K562 (cell line): ENCODE data around the gene GLT8D2. TPM values are rescaled to one million over a fixed set of nuclear protein-coding genes. Genes with fewer than 3 reads are reported as not detected.

ENCODE experiments used
- DMBX1 ChIP-seq: fragments of 250-450 bp; sonication (Bioruptor Pico); IDR thresholded peaks from 2 replicates; pipeline ENCODE4 v1.8.0; 2022; ENCODE audit warnings: inconsistent platforms, mild to moderate bottlenecking, moderate library complexity, borderline replicate concordance
- ELF2 ChIP-seq: fragments of 250-450 bp; sonication (Bioruptor Pico); IDR thresholded peaks from 2 replicates; pipeline ENCODE4 v1.5.0; 2021; ENCODE audit warnings: mild to moderate bottlenecking
- HDAC3 ChIP-seq: fragments of 450-650 bp; IDR thresholded peaks from 2 replicates; pipeline ENCODE4 v1.6.1; 2018; ENCODE audit warnings: borderline replicate concordance, mild to moderate bottlenecking, moderate library complexity; ENCODE audit not compliant: partially characterized antibody
- HDAC8 ChIP-seq: fragments of 450-650 bp; IDR thresholded peaks from 2 replicates; pipeline ENCODE4 v1.6.1; 2016; ENCODE audit warnings: mild to moderate bottlenecking, missing genetic modification characterization, moderate library complexity, missing compliant biosample characterization
- OTX1 ChIP-seq: fragments of 450-650 bp; formaldehyde crosslinking; IDR thresholded peaks from 2 replicates; pipeline ENCODE4 v1.4.0; 2022; ENCODE audit warnings: mild to moderate bottlenecking
- RB1 ChIP-seq: fragments of 450-650 bp; IDR thresholded peaks from 2 replicates; pipeline ENCODE4 v1.6.1; 2017; ENCODE audit warnings: low read depth, mild to moderate bottlenecking
- RBM17 ChIP-seq: fragments of 200-400 bp; formaldehyde crosslinking; IDR thresholded peaks from 2 replicates; pipeline ENCODE4 v1.6.1; 2017; ENCODE audit warnings: low read depth, mild to moderate bottlenecking, low read length, borderline replicate concordance
- SRSF9 ChIP-seq: fragments of 200-400 bp; formaldehyde crosslinking; IDR thresholded peaks from 2 replicates; pipeline ENCODE4 v1.6.1; 2017; ENCODE audit warnings: low read depth, low read length, borderline replicate concordance
- ZNF609 ChIP-seq: sonication (generic); formaldehyde crosslinking; IDR thresholded peaks from 2 replicates; pipeline ENCODE4 v1.8.1; 2023; ENCODE audit warnings: missing genetic modification reagents, mild to moderate bottlenecking, borderline replicate concordance
- polyA plus RNA-seq, 8 experiments: library from polyadenylated mRNA; depleted of rRNA in 4 of 8; stranded (reverse) in 5 of 8; unstranded in 3 of 8; fragments of >200 nt; fragmentation: Nextera tagmentation in 2 of 8; fragmentation: Illumina TruSeq in 1 of 8; extraction: Ambion mirVana in 2 of 8; extraction: Trizol in 1 of 8; gene quantifications; 2 replicates each; pipeline versions ENCODE4 v1.2.1 to v1.2.3, GENCODE V29; 2011 to 2014; ENCODE audit warnings: inconsistent platforms in 1 of 8, missing spikeins in 1 of 8
- total RNA-seq, 7 experiments: library from RNA; depleted of rRNA in 6 of 7; stranded (reverse); fragments of >200 nt in 6 of 7; fragmentation: Illumina TruSeq in 2 of 7; extraction: Trizol in 2 of 7; gene quantifications; 2 replicates each; pipeline versions ENCODE4 v1.2.1 to v1.2.3, GENCODE V29; 2011 to 2021; ENCODE audit warnings: low replicate concordance in 1 of 7
- TF ChIP-seq, protein P1 (sequence below): fragments of 450-650 bp; IDR thresholded peaks from 2 replicates; pipeline ENCODE4 v1.6.1; 2016; ENCODE audit warnings: low read depth
- TF ChIP-seq, protein P2 (sequence below), 3 experiments: fragments of 200-800 bp in 1 of 3; sonication (Bioruptor generic) in 1 of 3; sonication (generic) in 1 of 3; formaldehyde crosslinking in 1 of 3; IDR thresholded peaks; 2 replicates each; pipeline versions ENCODE4 v1.6.1 to v1.8.0; 2016 to 2022; ENCODE audit warnings: mild to moderate bottlenecking in 2 of 3, missing compliant biosample characterization in 2 of 3, missing genetic modification characterization in 2 of 3, missing genetic modification reagents in 1 of 3

Gene GLT8D2
- total and polyA plus RNA-seq, 9 of the 15 experiments (the other 6 are each of a cell fraction or from before 2014, with no cell fraction given): 0.18 to 0.27 (median 0.18) TPM; not detected in 6

GRCh38 chr12:103965590-103966504 lies 84.1 kb downstream of the GLT8D2 start, which contains the start of gene TDG (continued):
- TF ChIP-seq, protein P1, sequence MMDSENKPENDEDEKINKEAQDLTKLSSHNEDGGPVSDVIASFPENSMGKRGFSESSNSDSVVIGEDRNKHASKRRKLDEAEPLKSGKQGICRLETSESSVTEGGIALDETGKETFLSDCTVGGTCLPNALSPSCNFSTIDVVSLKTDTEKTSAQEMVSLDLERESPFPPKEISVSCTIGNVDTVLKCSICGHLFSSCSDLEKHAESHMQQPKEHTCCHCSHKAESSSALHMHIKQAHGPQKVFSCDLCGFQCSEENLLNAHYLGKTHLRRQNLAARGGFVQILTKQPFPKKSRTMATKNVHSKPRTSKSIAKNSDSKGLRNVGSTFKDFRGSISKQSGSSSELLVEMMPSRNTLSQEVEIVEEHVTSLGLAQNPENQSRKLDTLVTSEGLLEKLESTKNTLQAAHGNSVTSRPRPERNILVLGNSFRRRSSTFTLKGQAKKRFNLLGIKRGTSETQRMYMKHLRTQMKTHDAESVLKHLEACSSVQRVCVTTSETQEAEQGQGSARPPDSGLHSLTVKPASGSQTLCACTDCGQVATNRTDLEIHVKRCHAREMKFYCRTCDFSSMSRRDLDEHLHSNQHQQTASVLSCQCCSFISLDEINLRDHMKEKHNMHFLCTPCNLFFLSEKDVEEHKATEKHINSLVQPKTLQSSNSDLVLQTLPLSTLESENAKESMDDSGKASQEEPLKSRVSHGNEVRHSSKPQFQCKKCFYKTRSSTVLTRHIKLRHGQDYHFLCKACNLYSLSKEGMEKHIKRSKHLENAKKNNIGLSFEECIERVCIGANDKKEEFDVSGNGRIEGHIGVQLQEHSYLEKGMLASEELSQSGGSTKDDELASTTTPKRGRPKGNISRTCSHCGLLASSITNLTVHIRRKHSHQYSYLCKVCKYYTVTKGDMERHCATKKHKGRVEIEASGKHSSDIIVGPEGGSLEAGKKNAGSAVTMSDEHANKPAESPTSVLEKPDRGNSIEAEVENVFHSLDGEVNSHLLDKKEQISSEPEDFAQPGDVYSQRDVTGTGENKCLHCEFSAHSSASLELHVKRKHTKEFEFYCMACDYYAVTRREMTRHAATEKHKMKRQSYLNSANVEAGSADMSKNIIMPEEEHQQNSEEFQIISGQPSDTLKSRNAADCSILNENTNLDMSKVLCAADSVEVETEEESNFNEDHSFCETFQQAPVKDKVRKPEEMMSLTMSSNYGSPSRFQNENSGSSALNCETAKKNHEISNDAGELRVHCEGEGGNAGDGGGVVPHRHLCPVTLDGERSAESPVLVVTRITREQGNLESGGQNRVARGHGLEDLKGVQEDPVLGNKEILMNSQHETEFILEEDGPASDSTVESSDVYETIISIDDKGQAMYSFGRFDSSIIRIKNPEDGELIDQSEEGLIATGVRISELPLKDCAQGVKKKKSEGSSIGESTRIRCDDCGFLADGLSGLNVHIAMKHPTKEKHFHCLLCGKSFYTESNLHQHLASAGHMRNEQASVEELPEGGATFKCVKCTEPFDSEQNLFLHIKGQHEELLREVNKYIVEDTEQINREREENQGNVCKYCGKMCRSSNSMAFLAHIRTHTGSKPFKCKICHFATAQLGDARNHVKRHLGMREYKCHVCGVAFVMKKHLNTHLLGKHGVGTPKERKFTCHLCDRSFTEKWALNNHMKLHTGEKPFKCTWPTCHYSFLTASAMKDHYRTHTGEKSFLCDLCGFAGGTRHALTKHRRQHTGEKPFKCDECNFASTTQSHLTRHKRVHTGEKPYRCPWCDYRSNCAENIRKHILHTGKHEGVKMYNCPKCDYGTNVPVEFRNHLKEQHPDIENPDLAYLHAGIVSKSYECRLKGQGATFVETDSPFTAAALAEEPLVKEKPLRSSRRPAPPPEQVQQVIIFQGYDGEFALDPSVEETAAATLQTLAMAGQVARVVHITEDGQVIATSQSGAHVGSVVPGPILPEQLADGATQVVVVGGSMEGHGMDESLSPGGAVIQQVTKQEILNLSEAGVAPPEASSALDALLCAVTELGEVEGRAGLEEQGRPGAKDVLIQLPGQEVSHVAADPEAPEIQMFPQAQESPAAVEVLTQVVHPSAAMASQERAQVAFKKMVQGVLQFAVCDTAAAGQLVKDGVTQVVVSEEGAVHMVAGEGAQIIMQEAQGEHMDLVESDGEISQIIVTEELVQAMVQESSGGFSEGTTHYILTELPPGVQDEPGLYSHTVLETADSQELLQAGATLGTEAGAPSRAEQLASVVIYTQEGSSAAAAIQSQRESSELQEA: no peak
- no peak for TF ChIP-seq RBM17
- no peak for TF ChIP-seq HDAC3
- TF ChIP-seq, protein P2, sequence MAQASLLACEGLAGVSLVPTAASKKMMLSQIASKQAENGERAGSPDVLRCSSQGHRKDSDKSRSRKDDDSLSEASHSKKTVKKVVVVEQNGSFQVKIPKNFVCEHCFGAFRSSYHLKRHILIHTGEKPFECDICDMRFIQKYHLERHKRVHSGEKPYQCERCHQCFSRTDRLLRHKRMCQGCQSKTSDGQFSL (CRISPR knock-in tag; IDR thresholded peaks at IDR 0.05): no peak
- TF ChIP-seq, protein P2 (tag; IDR thresholded peaks at IDR 0.05): no peak
- TF ChIP-seq ZNF609 (CRISPR knock-in tag): peak; percentile 40; the same call in 1 of the 2 replicates
- peak; percentile 83 for TF ChIP-seq ELF2 (CRISPR knock-in tag)
- TF ChIP-seq SRSF9: no peak
- TF ChIP-seq HDAC8 (tag): 0 out of 2 replicates have a peak, but pooled peaks have one; percentile 8
- peak; percentile 23; the same call in 1 of the 2 replicates for TF ChIP-seq RB1
- 0 out of 2 replicates have a peak, but pooled peaks have one; percentile 45 for TF ChIP-seq OTX1
- TF ChIP-seq DMBX1 (CRISPR knock-in tag): no peak
